Measurements from ENCODE around the gene TFDP2. TPM values are rescaled to one million over a fixed set of nuclear protein-coding genes. Genes with fewer than 3 reads are reported as not detected.
A peak's percentile ranks its signal among the peaks of the same experiment; 100 is the strongest.

Gene TFDP2
- total and polyA plus RNA-seq, 9 of the 15 experiments (the other 6 are each of a cell fraction or from before 2014, with no cell fraction given): 95.6 to 179 (median 126) TPM

GRCh38 chr3:142180761-142181362, 31.5 kb upstream of the TFDP2 start:
- H3K4me1 ChIP-seq (replicated peaks in 1 of 2; ENCODE audit: control insufficient read depth in 2 of 2, insufficient read depth in 2 of 2, low read length in 2 of 2): no peaks in the 10 kb centered on the region
- WGBS (ENCODE audit: insufficient coverage, low coverage, missing lambda C conversion rate): 59% methylated on average over 6 of the region's 6 CpGs
- no peaks in the 10 kb centered on the region for H3K9me1 ChIP-seq (ENCODE audit: control insufficient read depth, insufficient read depth, low read length)
- in situ Hi-C loops (cut with MboI): no loop called here
- FAIRE-seq (peak; percentile 86), ATAC-seq (peak; percentile 92), DNase-seq (ENCODE audit: extremely low read depth in 1 of 4, low spot score in 3 of 4) (peak; percentile 35 to 61 (median 52))
- CTCF ChIA-PET (ENCODE audit: low intra/inter-chr PET ratio): interaction anchor here (1.5 kb wide), 1 partner anchor 100 kb away, joined by 4 read pairs; no protein-coding TSS in a partner anchor
- no TSS peak for BruUV-seq (replicated peaks)
- no peaks in the 10 kb centered on the region for H3K27me3 ChIP-seq (ENCODE audit: control insufficient read depth in 2 of 2, insufficient read depth in 2 of 2, low read length in 2 of 2)
- no peaks in the 10 kb centered on the region for H3K79me2 ChIP-seq (ENCODE audit: control insufficient read depth, insufficient read depth, low read length)
- H3K4me3 ChIP-seq: no peak overlapping the region
- no peak overlapping the region for H3K4me2 ChIP-seq (ENCODE audit: insufficient read depth, low read length)
- peaks cover 35% of the 10 kb centered on the region for H3K36me3 ChIP-seq (ENCODE audit: control insufficient read depth, insufficient read depth, low read length)
- H4K20me1 ChIP-seq (replicated peaks; ENCODE audit: control insufficient read depth, insufficient read depth, low read length): no peaks in the 10 kb centered on the region
- no peak overlapping the region for H3K27ac ChIP-seq (ENCODE audit: extremely low read depth, low read depth, low read length)
- H3K9ac ChIP-seq (ENCODE audit: insufficient read depth in 1 of 2, low read depth in 2 of 2, low read length in 2 of 2): no peak overlapping the region
- intact Hi-C loops (cut with micrococcal nuclease): loop anchor here (2.0 kb wide), 1 partner anchor 94 kb away; no protein-coding TSS in a partner anchor
- POLR2A ChIA-PET: interaction anchor here (0.7 to 1.0 kb wide), 3 partner anchors 34 to 358 kb away, joined by 3 to 4 read pairs (median 3); no protein-coding TSS in a partner anchor
- H2AFZ ChIP-seq (ENCODE audit: low read depth, low read length): no peak overlapping the region
- no peaks in the 10 kb centered on the region for H3K9me3 ChIP-seq (replicated peaks; ENCODE audit: control insufficient read depth, insufficient read depth, low read depth, low read length)
- no peak for TF ChIP-seq TRIM25 (IDR thresholded peaks at IDR 0.05; ENCODE audit: borderline replicate concordance)
- no peak for TF ChIP-seq SRSF3 (IDR thresholded peaks at IDR 0.05; ENCODE audit: insufficient read depth, low read length)
- peak; percentile 67 to 75 (median 73) for TF ChIP-seq CTCF (IDR thresholded peaks at IDR 0.05 in 2 of 3, conservative IDR thresholded peaks at IDR 0.05 in 1 of 3; ENCODE audit: insufficient read depth in 2 of 3, low read depth in 1 of 3, low read length in 3 of 3)
- TF ChIP-seq ZBTB17 (CRISPR knock-in tag; IDR thresholded peaks at IDR 0.05): no peak
- TF ChIP-seq SREBF1 (IDR thresholded peaks at IDR 0.05; ENCODE audit: borderline replicate concordance, low read depth, low read length): no peak
- TF ChIP-seq KAT7 (CRISPR knock-in tag; IDR thresholded peaks at IDR 0.05; ENCODE audit: borderline replicate concordance): no peak
- peak; percentile 60 for TF ChIP-seq SMC3 (conservative IDR thresholded peaks at IDR 0.05; ENCODE audit: insufficient read depth, low read depth, low read length)
- no peak for TF ChIP-seq ZBTB1 (CRISPR knock-in tag; IDR thresholded peaks at IDR 0.05; ENCODE audit: borderline replicate concordance, low read depth)
- no peak for TF ChIP-seq ZNF280B (CRISPR knock-in tag; IDR thresholded peaks at IDR 0.05)
- peak; percentile 12 to 66; a peak in 2 of 4 replicates for TF ChIP-seq RAD21 (CRISPR knock-in tag; conservative IDR thresholded peaks at IDR 0.05 in 1 of 2, IDR thresholded peaks at IDR 0.05 in 1 of 2)
- TF ChIP-seq GTF2B (IDR thresholded peaks at IDR 0.05; ENCODE audit: extremely low read depth, insufficient read length): no peak
- no peak for TF ChIP-seq RUNX1 (IDR thresholded peaks at IDR 0.05; ENCODE audit: low read depth)
- TF ChIP-seq ZNF740 (CRISPR knock-in tag; IDR thresholded peaks at IDR 0.05): no peak
- TF ChIP-seq ZNF740 (tag; IDR thresholded peaks at IDR 0.05): no peak

All from K562 (cell line).